Spleen (tissue), 7 donors: ENCODE data around the gene TMEM97.

ENCODE experiments used
- POLR2A ChIP-seq, 3 donors: fragments of 450-650 bp; IDR thresholded peaks; one replicate each; pipeline ENCODE4 v1.5.1; 2017; ENCODE audit warnings: antibody characterized with exemption in 3 of 3, mild to moderate bottlenecking in 1 of 3
- TF ChIP-seq, protein P1 (sequence below), 11 experiments: fragments of 200-600 bp in 7 of 11; fragments of 450-650 bp in 4 of 11; sonication (generic) in 4 of 11; IDR thresholded peaks in 8 of 11; conservative IDR thresholded peaks in 3 of 11; 1 replicate in 7 of 11; 2 replicates in 4 of 11; pipeline versions ENCODE4 v1.4.0 to v1.8.0; 2016 to 2021; ENCODE audit warnings: antibody characterized with exemption in 11 of 11, inconsistent platforms in 4 of 11, mild to moderate bottlenecking in 1 of 11
- donor health status: DM: no; HTN: no; CAD: no; lungs with moderate emphysema.
- donor health status: DM: no; HTN: no; CAD: no.
- donor health status: DM: no; HTN: no; CAD: no.

DNA sequence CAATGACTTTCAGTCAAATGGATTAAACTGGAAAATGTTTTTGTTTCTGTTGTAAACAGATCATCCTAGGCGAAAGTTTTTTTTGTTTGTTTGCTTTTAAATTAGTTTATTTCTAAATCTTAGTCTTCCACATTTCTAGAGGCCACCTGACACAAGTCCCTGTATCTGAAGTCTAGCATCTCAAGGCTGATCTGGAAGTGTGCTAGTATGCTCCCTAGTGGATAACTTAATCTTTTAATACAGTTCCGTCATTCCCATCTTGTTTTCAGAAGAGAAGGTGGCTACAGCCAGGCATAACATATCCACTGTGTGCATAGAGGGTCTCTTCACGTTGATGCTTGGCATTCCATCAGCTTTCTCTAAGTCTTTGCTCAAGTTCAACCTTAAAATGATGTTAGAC, 8.7 kb downstream of the TMEM97 start:
- TF ChIP-seq, protein P1, sequence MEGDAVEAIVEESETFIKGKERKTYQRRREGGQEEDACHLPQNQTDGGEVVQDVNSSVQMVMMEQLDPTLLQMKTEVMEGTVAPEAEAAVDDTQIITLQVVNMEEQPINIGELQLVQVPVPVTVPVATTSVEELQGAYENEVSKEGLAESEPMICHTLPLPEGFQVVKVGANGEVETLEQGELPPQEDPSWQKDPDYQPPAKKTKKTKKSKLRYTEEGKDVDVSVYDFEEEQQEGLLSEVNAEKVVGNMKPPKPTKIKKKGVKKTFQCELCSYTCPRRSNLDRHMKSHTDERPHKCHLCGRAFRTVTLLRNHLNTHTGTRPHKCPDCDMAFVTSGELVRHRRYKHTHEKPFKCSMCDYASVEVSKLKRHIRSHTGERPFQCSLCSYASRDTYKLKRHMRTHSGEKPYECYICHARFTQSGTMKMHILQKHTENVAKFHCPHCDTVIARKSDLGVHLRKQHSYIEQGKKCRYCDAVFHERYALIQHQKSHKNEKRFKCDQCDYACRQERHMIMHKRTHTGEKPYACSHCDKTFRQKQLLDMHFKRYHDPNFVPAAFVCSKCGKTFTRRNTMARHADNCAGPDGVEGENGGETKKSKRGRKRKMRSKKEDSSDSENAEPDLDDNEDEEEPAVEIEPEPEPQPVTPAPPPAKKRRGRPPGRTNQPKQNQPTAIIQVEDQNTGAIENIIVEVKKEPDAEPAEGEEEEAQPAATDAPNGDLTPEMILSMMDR (IDR thresholded peaks at IDR 0.05 in 8 of 11, conservative IDR thresholded peaks at IDR 0.05 in 3 of 11): no peak
- TF ChIP-seq POLR2A (IDR thresholded peaks at IDR 0.05): no peak
